Natural killer cell (primary cell): ENCODE results near the gene CYSLTR2. TPM values are rescaled to one million over a fixed set of nuclear protein-coding genes. Genes with fewer than 3 reads are reported as not detected.
A peak's percentile ranks its signal among the peaks of the same experiment; 100 is the strongest.

Experiments
- ATAC-seq, 3 donors: fragments of 150-1000 bp in 2 of 3; fragments of 200-7000 bp in 1 of 3; cut with Tn5 transposase; 1 replicate in 1 of 3; 2 replicates in 2 of 3; pipeline ENCODE4 v1.10.0; 2021; ENCODE audit warnings: mild to moderate bottlenecking in 2 of 3, moderate library complexity in 2 of 3
- DNase-seq, 2 donors: peaks; one replicate each; pipeline versions ENCODE4 v3.0.0 to v3.0.0-alpha.2; 2013 to 2021; ENCODE audit warnings: mixed read lengths in 1 of 2
- H3K27ac ChIP-seq: one replicate; pipeline ENCODE4 v1.5.1; 2013; ENCODE audit warnings: mild to moderate bottlenecking, low read length
- H3K27me3 ChIP-seq: one replicate; pipeline ENCODE4 v1.6.1; 2013; ENCODE audit warnings: low read length; ENCODE audit not compliant: control insufficient read depth, insufficient read depth
- H3K36me3 ChIP-seq: one replicate; pipeline ENCODE4 v1.6.1; 2013; ENCODE audit warnings: low read length; ENCODE audit not compliant: control insufficient read depth, insufficient read depth
- H3K4me1 ChIP-seq: one replicate; pipeline ENCODE4 v1.6.1; 2013; ENCODE audit warnings: low read length; ENCODE audit not compliant: control insufficient read depth, insufficient read depth
- H3K4me3 ChIP-seq: one replicate; pipeline ENCODE4 v1.5.1; 2013; ENCODE audit warnings: low read length
- H3K9me3 ChIP-seq: one replicate; pipeline ENCODE4 v1.6.1; 2013; ENCODE audit warnings: low read length; ENCODE audit not compliant: control insufficient read depth, insufficient read depth
- H3K27ac Mint-ChIP-seq, 2 donors: one replicate each; pipeline ENCODE4 v1.8.0; 2022; ENCODE audit warnings: mild to moderate bottlenecking in 2 of 2, mixed read lengths in 2 of 2, moderate library complexity in 1 of 2
- H3K27me3 Mint-ChIP-seq, 2 donors: one replicate each; pipeline ENCODE4 v1.8.0; 2022; ENCODE audit warnings: low read depth in 2 of 2, mixed read lengths in 2 of 2
- H3K36me3 Mint-ChIP-seq: one replicate; pipeline ENCODE4 v1.8.0; 2022; ENCODE audit warnings: mixed read lengths
- H3K4me1 Mint-ChIP-seq, 2 donors: one replicate each; pipeline ENCODE4 v1.8.0; 2022; ENCODE audit warnings: mixed read lengths in 2 of 2
- H3K4me3 Mint-ChIP-seq: one replicate; pipeline ENCODE4 v1.8.0; 2022; ENCODE audit warnings: mild to moderate bottlenecking, moderate library complexity, mixed read lengths
- H3K9me3 Mint-ChIP-seq, 2 donors: one replicate each; pipeline ENCODE4 v1.8.0; 2022; ENCODE audit warnings: mixed read lengths in 2 of 2
- WGBS: methylation state at CpG from one replicate; pipeline ENCODE4 v1.1.7; 2013; ENCODE audit warnings: missing lambda C conversion rate; ENCODE audit not compliant: insufficient coverage; 5-methylcytosine and 5-hydroxymethylcytosine counted together
- intact Hi-C: fragments of 100-400 bp; cut with micrococcal nuclease; formaldehyde crosslinking; loops from one replicate; pipeline ENCODE4 v1.14.2; 2022
- total RNA-seq, 4 donors: library from RNA; stranded (reverse); fragments of 120-200 nt in 1 of 4; gene quantifications; one replicate each; pipeline versions ENCODE4 v1.2.3 to v1.2.4, GENCODE V29; 2013 to 2022
- TF ChIP-seq, protein P1 (sequence below): fragments of 200-600 bp; IDR thresholded peaks from one replicate; pipeline ENCODE4 v1.8.0; 2022; ENCODE audit warnings: antibody characterized with exemption

Gene CYSLTR2
- total RNA-seq, 3 donors from 2014 or later (not counting 1 experiment from before 2014, with no cell fraction given) = 5.3 to 8.6 (median 7.9) TPM

DNA sequence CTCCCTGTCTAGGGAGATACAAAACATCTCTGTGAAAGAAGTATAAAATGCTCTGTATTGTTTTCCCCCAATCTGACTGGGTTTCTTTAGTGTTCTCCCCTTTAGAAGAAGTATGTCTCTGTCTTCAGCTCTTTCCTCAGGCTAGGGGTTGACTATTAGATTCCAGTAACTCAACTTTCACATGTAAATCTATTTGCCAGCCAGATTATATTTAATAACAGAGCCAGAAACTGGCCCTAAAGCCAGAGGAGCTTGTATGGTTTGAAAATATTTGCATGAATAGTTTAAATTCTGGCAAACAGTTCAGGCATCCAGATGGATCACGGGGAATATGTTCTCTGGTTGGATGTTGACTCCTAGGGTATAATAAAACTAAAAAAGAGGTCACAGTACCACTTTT is 22.3 kb upstream of the CYSLTR2 start:
- ATAC-seq = no peak
- no peak overlapping the region for H3K4me3 Mint-ChIP-seq
- 90% methylated on average over 1 of the region's 1 CpG for WGBS
- no peaks in the 10 kb centered on the region for H3K4me1 ChIP-seq
- H3K27ac Mint-ChIP-seq = no peak overlapping the region
- peaks cover 4% of the 10 kb centered on the region for H3K36me3 Mint-ChIP-seq
- TF ChIP-seq, protein P1, sequence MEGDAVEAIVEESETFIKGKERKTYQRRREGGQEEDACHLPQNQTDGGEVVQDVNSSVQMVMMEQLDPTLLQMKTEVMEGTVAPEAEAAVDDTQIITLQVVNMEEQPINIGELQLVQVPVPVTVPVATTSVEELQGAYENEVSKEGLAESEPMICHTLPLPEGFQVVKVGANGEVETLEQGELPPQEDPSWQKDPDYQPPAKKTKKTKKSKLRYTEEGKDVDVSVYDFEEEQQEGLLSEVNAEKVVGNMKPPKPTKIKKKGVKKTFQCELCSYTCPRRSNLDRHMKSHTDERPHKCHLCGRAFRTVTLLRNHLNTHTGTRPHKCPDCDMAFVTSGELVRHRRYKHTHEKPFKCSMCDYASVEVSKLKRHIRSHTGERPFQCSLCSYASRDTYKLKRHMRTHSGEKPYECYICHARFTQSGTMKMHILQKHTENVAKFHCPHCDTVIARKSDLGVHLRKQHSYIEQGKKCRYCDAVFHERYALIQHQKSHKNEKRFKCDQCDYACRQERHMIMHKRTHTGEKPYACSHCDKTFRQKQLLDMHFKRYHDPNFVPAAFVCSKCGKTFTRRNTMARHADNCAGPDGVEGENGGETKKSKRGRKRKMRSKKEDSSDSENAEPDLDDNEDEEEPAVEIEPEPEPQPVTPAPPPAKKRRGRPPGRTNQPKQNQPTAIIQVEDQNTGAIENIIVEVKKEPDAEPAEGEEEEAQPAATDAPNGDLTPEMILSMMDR = no peak
- H3K9me3 ChIP-seq = peaks cover 4% of the 10 kb centered on the region
- no peak overlapping the region for H3K27ac ChIP-seq
- no peaks in the 10 kb centered on the region for H3K27me3 ChIP-seq
- peaks cover 0 to 4% of the 10 kb centered on the region in 2 donors for H3K9me3 Mint-ChIP-seq
- no peaks in the 10 kb centered on the region for H3K27me3 Mint-ChIP-seq
- no peaks in the 10 kb centered on the region for H3K36me3 ChIP-seq
- intact Hi-C loops = no loop called here
- H3K4me1 Mint-ChIP-seq = no peaks in the 10 kb centered on the region
- H3K4me3 ChIP-seq = no peak overlapping the region
- no peak for DNase-seq

DNA sequence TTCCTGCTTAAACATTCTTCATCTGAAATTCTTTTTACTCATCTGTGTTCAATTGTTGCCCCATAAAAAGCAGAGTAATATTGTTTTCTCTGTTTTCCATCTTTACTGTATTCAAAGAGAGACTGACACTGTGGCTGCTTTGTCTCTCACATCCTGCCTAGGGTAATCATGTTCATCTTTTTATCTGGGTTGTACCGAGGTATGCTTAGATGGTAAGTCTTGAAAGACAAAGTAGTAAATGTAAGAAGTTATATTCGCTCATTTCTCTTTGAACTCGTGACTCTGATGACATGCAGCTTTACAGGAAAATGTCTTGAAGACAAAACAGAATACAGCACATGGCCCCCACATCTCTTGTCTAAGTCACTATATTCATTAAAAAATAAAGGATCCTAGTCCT is 20.0 kb upstream of the CYSLTR2 start:
- Histone ChIP-seq H3K27me3 (no peaks in the 10 kb centered on the region), H3K36me3 (no peaks in the 10 kb centered on the region), H3K27ac (no peak overlapping the region), H3K4me1 (no peaks in the 10 kb centered on the region), H3K9me3 (peaks cover 7% of the 10 kb centered on the region), H3K4me3 (no peak overlapping the region)
- H3K27ac Mint-ChIP-seq = no peak overlapping the region
- no peaks in the 10 kb centered on the region for H3K27me3 Mint-ChIP-seq
- peaks cover 7% of the 10 kb centered on the region for H3K36me3 Mint-ChIP-seq
- no peaks in the 10 kb centered on the region for H3K4me1 Mint-ChIP-seq
- peak in 1 of 2 donors; percentile 32 for DNase-seq
- ATAC-seq = no peak
- 84% methylated on average over 3 of the region's 3 CpGs for WGBS
- H3K4me3 Mint-ChIP-seq = no peak overlapping the region
- TF ChIP-seq, protein P1 = no peak
- intact Hi-C loops = no loop called here
- peaks cover 0 to 6% of the 10 kb centered on the region in 2 donors for H3K9me3 Mint-ChIP-seq

DNA sequence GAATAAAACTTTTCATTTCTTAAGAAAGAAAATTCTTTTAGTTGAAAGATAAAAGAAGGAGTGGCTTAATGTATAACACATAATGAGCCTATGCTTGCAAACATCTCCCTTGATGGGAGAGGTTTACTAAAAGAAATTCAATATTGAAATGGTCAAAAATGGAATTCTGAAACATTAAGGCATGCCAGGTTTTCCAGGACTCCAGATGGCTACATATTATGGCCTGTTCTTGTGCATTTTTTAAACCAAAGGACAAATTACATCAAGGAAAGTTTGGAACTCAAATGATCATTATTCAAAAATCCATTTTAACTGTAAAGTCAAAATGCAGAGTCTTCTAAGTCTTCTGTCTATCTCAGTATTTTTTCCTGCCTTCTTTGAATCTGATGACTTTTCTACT is 19.1 kb upstream of the CYSLTR2 start:
- no peaks in the 10 kb centered on the region for H3K36me3 ChIP-seq
- TF ChIP-seq, protein P1 = no peak
- ATAC-seq = no peak
- no peaks in the 10 kb centered on the region for H3K4me1 ChIP-seq
- H3K27ac Mint-ChIP-seq = no peak overlapping the region
- peaks cover 7% of the 10 kb centered on the region for H3K9me3 ChIP-seq
- H3K4me3 Mint-ChIP-seq = no peak overlapping the region
- H3K9me3 Mint-ChIP-seq = peaks cover 0 to 6% of the 10 kb centered on the region in 2 donors
- intact Hi-C loops = no loop called here
- DNase-seq = no peak
- no peaks in the 10 kb centered on the region for H3K27me3 ChIP-seq
- no peaks in the 10 kb centered on the region for H3K4me1 Mint-ChIP-seq
- H3K36me3 Mint-ChIP-seq = peaks cover 7% of the 10 kb centered on the region
- peaks cover 0 to 6% of the 10 kb centered on the region in 2 donors for H3K27me3 Mint-ChIP-seq
- no peak overlapping the region for H3K27ac ChIP-seq
- H3K4me3 ChIP-seq = no peak overlapping the region

DNA sequence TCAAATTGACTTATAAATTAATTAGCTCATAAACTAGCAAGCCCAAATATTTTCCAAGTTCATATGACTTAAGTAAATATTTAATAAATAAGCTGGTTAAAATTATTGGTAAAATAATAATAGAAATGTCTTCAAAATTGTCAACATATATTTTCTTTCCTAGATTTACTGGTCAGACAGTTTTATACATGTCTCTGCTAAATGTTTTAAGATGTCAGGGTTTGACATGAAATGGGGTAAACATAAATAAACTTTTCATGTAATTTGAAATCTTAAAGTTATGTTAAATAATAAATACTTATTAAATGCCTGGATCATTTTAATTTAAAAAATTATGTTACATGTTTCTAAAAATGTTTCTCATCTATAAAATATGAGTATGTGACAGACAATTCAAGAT is 18.3 kb upstream of the CYSLTR2 start:
- H3K9me3 ChIP-seq = peaks cover 7% of the 10 kb centered on the region
- H3K4me1 ChIP-seq = no peaks in the 10 kb centered on the region
- no peak overlapping the region for H3K27ac ChIP-seq
- H3K4me3 Mint-ChIP-seq = no peak overlapping the region
- DNase-seq (no peak), ATAC-seq (no peak)
- H3K36me3 Mint-ChIP-seq = peaks cover 7% of the 10 kb centered on the region
- no peak overlapping the region for H3K4me3 ChIP-seq
- intact Hi-C loops = no loop called here
- H3K9me3 Mint-ChIP-seq = peaks cover 0 to 6% of the 10 kb centered on the region in 2 donors
- H3K4me1 Mint-ChIP-seq = peaks cover 0 to 2% of the 10 kb centered on the region in 2 donors
- no peaks in the 10 kb centered on the region for H3K27me3 ChIP-seq
- no peaks in the 10 kb centered on the region for H3K36me3 ChIP-seq
- H3K27me3 Mint-ChIP-seq = peaks cover 4 to 6% of the 10 kb centered on the region in 2 donors
- TF ChIP-seq, protein P1 = no peak
- H3K27ac Mint-ChIP-seq = no peak overlapping the region
